Keratinocyte (primary cell): ENCODE results near the gene CPNE4. TPM values are rescaled to one million over a fixed set of nuclear protein-coding genes. Genes with fewer than 3 reads are reported as not detected.
"Not testable (repeated sequence)": the region's sequence is repeated elsewhere in the genome, so short reads cannot be mapped to it uniquely, and the experiment has no call there.

Source experiments
- DNase-seq: peaks from one replicate; pipeline ENCODE4 v3.0.0-alpha.2; 2011; ENCODE audit warnings: low read depth, missing footprints, low spot score
- FAIRE-seq: peaks from 2 replicates; lab custom pipeline; 2011; peaks lifted over from hg19 to GRCh38; lab: Jason Lieb, UNC
- H2AFZ ChIP-seq: 2 replicates; pipeline ENCODE4 v1.6.0; 2012; ENCODE audit warnings: low read length, control low read depth, inconsistent platforms; ENCODE audit not compliant: control insufficient read depth
- H3K27ac ChIP-seq: 2 replicates; pipeline ENCODE4 v1.5.1; 2011; ENCODE audit warnings: low read length; ENCODE audit not compliant: control insufficient read depth, insufficient read depth
- H3K27me3 ChIP-seq: 3 replicates; pipeline ENCODE4 v1.6.0; 2011; ENCODE audit warnings: low read length; ENCODE audit not compliant: control insufficient read depth, insufficient read depth; ENCODE audit errors: extremely low read depth
- H3K36me3 ChIP-seq, 2 experiments: 2 replicates in 1 of 2; 3 replicates in 1 of 2; pipeline ENCODE4 v1.5.1; 2011; ENCODE audit warnings: low read length in 2 of 2, mild to moderate bottlenecking in 1 of 2; ENCODE audit not compliant: control insufficient read depth in 2 of 2, insufficient read depth in 2 of 2; ENCODE audit errors: extremely low read depth in 1 of 2
- H3K4me1 ChIP-seq: 3 replicates; pipeline ENCODE4 v1.5.1; 2011; ENCODE audit warnings: low read length; ENCODE audit not compliant: control insufficient read depth, insufficient read depth; ENCODE audit errors: extremely low read depth
- H3K4me2 ChIP-seq: 3 replicates; pipeline ENCODE4 v1.6.0; 2011; ENCODE audit warnings: low read depth, low read length; ENCODE audit not compliant: control insufficient read depth, insufficient read depth; ENCODE audit errors: extremely low read depth
- H3K4me3 ChIP-seq, 3 experiments: fragments of 200-600 bp in 1 of 3; sonication (generic) in 1 of 3; 2 replicates in 2 of 3; 3 replicates in 1 of 3; pipeline ENCODE4 v1.5.1; 2011 to 2016; ENCODE audit warnings: low read length in 3 of 3, mild to moderate bottlenecking in 3 of 3, control low read depth in 2 of 3, inconsistent platforms in 1 of 3, low read depth in 1 of 3, mixed read lengths in 1 of 3, mixed run types in 1 of 3, moderate library complexity in 1 of 3; ENCODE audit not compliant: control insufficient read depth in 2 of 3, insufficient read depth in 2 of 3; ENCODE audit errors: extremely low read depth in 1 of 3
- H3K79me2 ChIP-seq: 2 replicates; pipeline ENCODE4 v1.6.0; 2012; ENCODE audit warnings: low read length; ENCODE audit not compliant: control insufficient read depth, insufficient read depth
- H3K9ac ChIP-seq: 3 replicates; pipeline ENCODE4 v1.6.0; 2011; ENCODE audit warnings: low read length; ENCODE audit not compliant: control insufficient read depth, insufficient read depth; ENCODE audit errors: extremely low read depth
- H3K9me1 ChIP-seq: 3 replicates; pipeline ENCODE4 v1.6.0; 2011; ENCODE audit warnings: low read length; ENCODE audit not compliant: control insufficient read depth, insufficient read depth; ENCODE audit errors: extremely low read depth
- H3K9me3 ChIP-seq: 2 replicates; pipeline ENCODE4 v1.5.1; 2012; ENCODE audit warnings: low read depth, low read length; ENCODE audit not compliant: control insufficient read depth
- H4K20me1 ChIP-seq: 3 replicates; pipeline ENCODE4 v1.6.0; 2011; ENCODE audit warnings: low read length; ENCODE audit not compliant: control insufficient read depth, insufficient read depth; ENCODE audit errors: extremely low read depth
- CTCF ChIP-seq, 3 experiments: IDR thresholded peaks in 1 of 3; conservative IDR thresholded peaks in 1 of 3; optimal IDR thresholded peaks in 1 of 3; 2 replicates in 2 of 3; 3 replicates in 1 of 3; pipeline versions ENCODE3 to v1.5.1; 2011; ENCODE audit warnings: low read length in 3 of 3, mild to moderate bottlenecking in 3 of 3, moderate library complexity in 2 of 3, control low read depth in 1 of 3, inconsistent platforms in 1 of 3; ENCODE audit not compliant: insufficient read depth in 2 of 3; ENCODE audit errors: extremely low read depth in 1 of 3
- EZH2 ChIP-seq: IDR thresholded peaks from one replicate; pipeline ENCODE4 v1.6.1; 2012; ENCODE audit warnings: inconsistent platforms, mild to moderate bottlenecking, low read length, moderate library complexity
- dilution Hi-C: fragments of 300-500 bp; cut with MboI; formaldehyde crosslinking; loops from one replicate; pipeline ENCODE4 v1.7.0; 2020; ENCODE audit warnings: low sequenced_read_pairs; ENCODE audit not compliant: extremely low pct_ligation_motif_present
- polyA plus RNA-seq, 5 experiments: library from polyadenylated mRNA; depleted of rRNA in 3 of 5; stranded (reverse) in 3 of 5; stranded (forward) in 1 of 5; unstranded in 1 of 5; fragments of >200 nt; gene quantifications; 1 replicate in 1 of 5; 2 replicates in 3 of 5; 3 replicates in 1 of 5; pipeline versions ENCODE4 v1.2.1 to v1.2.3, GENCODE V29; 2011 to 2012; ENCODE audit warnings: missing spikeins in 2 of 5, low read depth in 1 of 5, low replicate concordance in 1 of 5

The CPNE4 gene
- polyA plus RNA-seq, 1 donor (not counting 4 experiments of a cell fraction or from before 2014, with no cell fraction given): 0.08 TPM

DNA sequence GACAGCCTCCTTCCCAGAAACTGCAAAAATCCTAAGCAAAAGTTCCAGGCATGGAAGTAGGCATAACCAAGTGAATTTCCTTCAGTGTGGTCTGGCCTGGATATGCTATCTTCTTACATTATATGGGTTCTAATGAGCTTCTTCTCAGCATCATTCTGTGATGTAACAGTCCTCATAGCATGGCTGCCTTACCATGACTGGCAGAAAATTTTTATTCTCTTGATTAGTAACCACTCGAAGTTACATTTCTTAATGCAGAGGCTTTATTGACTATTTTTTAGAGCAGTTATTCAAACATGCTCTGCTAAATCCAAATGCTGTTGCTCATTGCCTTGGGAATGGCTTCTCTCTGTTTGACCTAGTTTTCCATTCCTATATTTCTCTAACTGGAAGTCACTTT, 21.1 kb upstream of the CPNE4 start:
- Histone ChIP-seq H3K9me3 (no peaks in the 10 kb centered on the region), H4K20me1 (no peaks in the 10 kb centered on the region), H3K9me1 (no peaks in the 10 kb centered on the region), H3K4me3 (no peak overlapping the region), H3K27ac (no peak overlapping the region), H2AFZ (no peak overlapping the region), H3K4me1 (no peaks in the 10 kb centered on the region), H3K27me3 (no peaks in the 10 kb centered on the region), H3K9ac (no peak overlapping the region), H3K79me2 (no peaks in the 10 kb centered on the region), H3K36me3 (no peaks in the 10 kb centered on the region), H3K4me2 (no peak overlapping the region)
- DNase-seq (no peak), FAIRE-seq (no peak)
- TF ChIP-seq CTCF (optimal IDR thresholded peaks at IDR 0.05 in 1 of 3, IDR thresholded peaks at IDR 0.05 in 1 of 3, conservative IDR thresholded peaks at IDR 0.05 in 1 of 3; ENCODE audit: extremely low read depth in 1 of 3, insufficient read depth in 2 of 3, low read length in 3 of 3) (no peak), EZH2 (no peak)
- dilution Hi-C loops: no loop called here

DNA sequence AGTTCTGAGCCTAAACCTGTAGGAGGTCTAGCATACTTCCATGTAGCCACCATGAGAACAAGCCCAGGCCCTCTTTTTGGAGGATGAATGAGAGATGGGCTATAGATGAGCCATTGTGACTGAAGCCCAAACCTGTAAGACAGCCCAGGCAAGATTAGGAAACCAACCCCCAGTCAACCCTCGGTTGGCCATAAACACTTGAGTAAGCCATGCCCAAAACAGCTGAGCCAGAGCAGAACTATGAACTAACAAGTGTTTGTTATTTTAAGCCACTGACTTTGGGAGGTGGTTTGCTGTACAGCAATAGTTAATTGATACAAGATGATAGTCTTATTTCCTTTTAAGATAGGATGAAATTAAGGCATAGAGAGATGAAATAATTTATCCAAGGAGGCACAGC, 12.4 kb upstream of the CPNE4 start:
- Histone ChIP-seq H3K9me3 (no peaks in the 10 kb centered on the region), H3K36me3 (no peaks in the 10 kb centered on the region), H3K4me2 (no peak overlapping the region), H3K4me3 (no peak overlapping the region), H3K9ac (no peak overlapping the region), H3K4me1 (no peaks in the 10 kb centered on the region), H3K79me2 (no peaks in the 10 kb centered on the region), H2AFZ (no peak overlapping the region), H4K20me1 (no peaks in the 10 kb centered on the region), H3K27me3 (no peaks in the 10 kb centered on the region), H3K27ac (no peak overlapping the region), H3K9me1 (no peaks in the 10 kb centered on the region)
- dilution Hi-C loops: no loop called here
- TF ChIP-seq EZH2 (no peak), CTCF (optimal IDR thresholded peaks at IDR 0.05 in 1 of 3, IDR thresholded peaks at IDR 0.05 in 1 of 3, conservative IDR thresholded peaks at IDR 0.05 in 1 of 3; ENCODE audit: extremely low read depth in 1 of 3, insufficient read depth in 2 of 3, low read length in 3 of 3) (no peak)
- FAIRE-seq (no peak), DNase-seq (no peak)

GRCh38 chr3:132044874-132045273, 10.1 kb upstream of the CPNE4 start:
- H3K9me3 ChIP-seq, H3K4me3 ChIP-seq, dilution Hi-C loops, H4K20me1 ChIP-seq, H3K79me2 ChIP-seq, H2AFZ ChIP-seq, H3K27me3 ChIP-seq, H3K9ac ChIP-seq, H3K27ac ChIP-seq, H3K4me2 ChIP-seq, H3K36me3 ChIP-seq, FAIRE-seq, DNase-seq, H3K4me1 ChIP-seq, H3K9me1 ChIP-seq: not testable (repeated sequence)
